IMR-90 (cell line): ENCODE measurements around the gene PSMA7. TPM values are rescaled to one million over a fixed set of nuclear protein-coding genes. Genes with fewer than 3 reads are reported as not detected.

Source experiments
- ATAC-seq: fragments of 200-7000 bp; cut with Tn5 transposase; 2 replicates; pipeline ENCODE4 v1.9.1; 2020; ENCODE audit warnings: low read depth, mild to moderate bottlenecking, moderate library complexity
- BruUV-seq: library from RNA; stranded (reverse); fragments of 400-500 nt; replicated peaks from 2 replicates; lab custom pipeline; 2021; lab: Mats Ljungman, UMichigan
- CTCF ChIA-PET: fragments of 300-600 bp; formaldehyde crosslinking; extraction: SDS; loops from one replicate; lab custom pipeline; 2021; ENCODE audit warnings: antibody characterized with exemption; lab: Yijun Ruan, JAX
- POLR2A ChIA-PET: fragments of 300-600 bp; sonication (Branson Sonifier 250); formaldehyde crosslinking; loops from one replicate; lab custom pipeline; 2022; ENCODE audit warnings: antibody characterized with exemption; ENCODE audit not compliant: unreplicated experiment; lab: Charles Lee
- DNase-seq: peaks from one replicate; pipeline ENCODE4 v3.0.0; 2013
- H2AFZ ChIP-seq: replicated peaks from 2 replicates; pipeline ENCODE3; 2013; ENCODE audit warnings: low read length, mild to moderate bottlenecking; ENCODE audit not compliant: poor library complexity
- H2AK5ac ChIP-seq: 2 replicates; pipeline ENCODE4 v1.6.1; 2013; ENCODE audit warnings: low read depth, low read length, inconsistent platforms
- H2AK9ac ChIP-seq: replicated peaks from 2 replicates; pipeline ENCODE3; 2013; ENCODE audit warnings: mild to moderate bottlenecking, low read depth, low read length, moderate library complexity; ENCODE audit not compliant: poor library complexity
- H2BK120ac ChIP-seq: 2 replicates; pipeline ENCODE4 v1.6.1; 2013; ENCODE audit warnings: low read depth, low read length, inconsistent platforms
- H2BK15ac ChIP-seq: 3 replicates; pipeline ENCODE4 v1.6.1; 2013; ENCODE audit warnings: low read depth, low read length, inconsistent platforms
- H2BK20ac ChIP-seq: 2 replicates; pipeline ENCODE4 v1.6.1; 2013; ENCODE audit warnings: low read depth, mild to moderate bottlenecking, inconsistent platforms, low read length, moderate library complexity
- H2BK5ac ChIP-seq: 2 replicates; pipeline ENCODE4 v1.6.1; 2013; ENCODE audit warnings: mild to moderate bottlenecking, low read depth, low read length, inconsistent platforms; ENCODE audit not compliant: poor library complexity, severe bottlenecking
- H3K14ac ChIP-seq: replicated peaks from 2 replicates; pipeline ENCODE4 v1.6.1; 2013; ENCODE audit warnings: low read depth, low read length, inconsistent platforms
- H3K18ac ChIP-seq: 2 replicates; pipeline ENCODE4 v1.6.1; 2013; ENCODE audit warnings: low read depth, low read length, control low read depth
- H3K23ac ChIP-seq: 2 replicates; pipeline ENCODE4 v1.6.1; 2013; ENCODE audit warnings: low read depth, low read length, inconsistent platforms
- H3K27ac ChIP-seq: 2 replicates; pipeline ENCODE4 v1.5.1; 2013; ENCODE audit warnings: mild to moderate bottlenecking, control low read depth, low read length; ENCODE audit not compliant: insufficient read depth
- H3K27me3 ChIP-seq: 2 replicates; pipeline ENCODE4 v1.6.1; 2013; ENCODE audit warnings: low read length; ENCODE audit not compliant: control insufficient read depth, insufficient read depth
- H3K36me3 ChIP-seq: 2 replicates; pipeline ENCODE4 v1.6.1; 2013; ENCODE audit warnings: low read length, mixed read lengths; ENCODE audit not compliant: control insufficient read depth, insufficient read depth
- H3K4ac ChIP-seq: 2 replicates; pipeline ENCODE4 v1.6.1; 2013; ENCODE audit warnings: low read depth, low read length, inconsistent platforms
- H3K4me1 ChIP-seq: 2 replicates; pipeline ENCODE4 v1.6.1; 2013; ENCODE audit warnings: low read length, mixed read lengths; ENCODE audit not compliant: control insufficient read depth, insufficient read depth
- H3K4me2 ChIP-seq: 2 replicates; pipeline ENCODE4 v1.6.1; 2013; ENCODE audit warnings: low read depth, mild to moderate bottlenecking, control low read depth, low read length, moderate library complexity
- H3K4me3 ChIP-seq: 2 replicates; pipeline ENCODE4 v1.5.1; 2013; ENCODE audit warnings: low read depth, mild to moderate bottlenecking, control low read depth, low read length, moderate library complexity; ENCODE audit not compliant: insufficient read depth
- H3K56ac ChIP-seq: 2 replicates; pipeline ENCODE4 v1.6.1; 2013; ENCODE audit warnings: low read length, inconsistent platforms; ENCODE audit not compliant: insufficient read depth; ENCODE audit errors: extremely low read depth
- H3K79me1 ChIP-seq, 2 experiments: 2 replicates each; pipeline ENCODE4 v1.6.1; 2013; ENCODE audit warnings: low read length in 2 of 2, inconsistent platforms in 1 of 2, low read depth in 1 of 2
- H3K9ac ChIP-seq: 2 replicates; pipeline ENCODE4 v1.6.1; 2013; ENCODE audit warnings: low read depth, low read length, control low read depth
- H3K9me1 ChIP-seq: 2 replicates; pipeline ENCODE4 v1.6.1; 2013; ENCODE audit warnings: low read length, inconsistent platforms; ENCODE audit not compliant: insufficient read depth
- H3K9me3 ChIP-seq: 2 replicates; pipeline ENCODE4 v1.6.1; 2013; ENCODE audit warnings: low read length; ENCODE audit not compliant: control insufficient read depth, insufficient read depth
- H4K20me1 ChIP-seq: 2 replicates; pipeline ENCODE4 v1.6.1; 2013; ENCODE audit warnings: low read length, inconsistent platforms; ENCODE audit not compliant: insufficient read depth
- H4K5ac ChIP-seq: 2 replicates; pipeline ENCODE4 v1.6.1; 2013; ENCODE audit warnings: mild to moderate bottlenecking, low read depth, low read length, control low read depth
- H4K8ac ChIP-seq, 2 experiments: 2 replicates each; pipeline ENCODE4 v1.6.1; 2013; ENCODE audit warnings: low read depth in 2 of 2, low read length in 2 of 2, control low read depth in 1 of 2, inconsistent platforms in 1 of 2
- H4K91ac ChIP-seq: 2 replicates; pipeline ENCODE4 v1.6.1; 2013; ENCODE audit warnings: low read depth, low read length, inconsistent platforms; ENCODE audit not compliant: insufficient read depth
- FOS ChIP-seq: fragments of 150-350 bp; IDR thresholded peaks from 2 replicates; pipeline ENCODE4 v1.6.1; 2016; ENCODE audit warnings: low read depth, low read length
- RAD21 ChIP-seq: IDR thresholded peaks from 2 replicates; pipeline ENCODE4 v1.6.1; 2012; ENCODE audit warnings: low read length, improper control_type of control experiment
- USF2 ChIP-seq: fragments of 150-350 bp; IDR thresholded peaks from 2 replicates; pipeline ENCODE4 v1.6.1; 2017; ENCODE audit warnings: mild to moderate bottlenecking, antibody characterized with exemption, low read length, low read depth
- WGBS, 2 experiments: methylation state at CpG; one replicate each; pipeline versions ENCODE4 v1.1.5 to v1.1.7; 2013; ENCODE audit warnings: missing lambda C conversion rate in 2 of 2; ENCODE audit not compliant: insufficient read length in 1 of 2; ENCODE audit errors: extremely low coverage in 2 of 2; 5-methylcytosine and 5-hydroxymethylcytosine counted together
- dilution Hi-C: fragments of 300-500 bp; cut with HindIII; formaldehyde crosslinking; loops from one replicate; pipeline ENCODE4 v1.14.3; 2018; ENCODE audit warnings: low sequenced_read_pairs; ENCODE audit not compliant: unreplicated experiment
- in situ Hi-C: fragments of 300-500 bp; cut with MboI; formaldehyde crosslinking; loops from 3 replicates; pipeline ENCODE4 v1.14.3; 2019; ENCODE audit warnings: low sequenced_read_pairs, inconsistent platforms, mixed read lengths
- intact Hi-C: fragments of 100-400 bp; cut with micrococcal nuclease; formaldehyde crosslinking; loops from 2 replicates; pipeline ENCODE4 v1.10.0; 2022
- polyA plus RNA-seq, 3 experiments: library from polyadenylated mRNA; depleted of rRNA; stranded (reverse); fragments of >200 nt; gene quantifications; 2 replicates each; pipeline ENCODE4 v1.2.3, GENCODE V29; 2012; ENCODE audit warnings: low replicate concordance in 1 of 3
- total RNA-seq: library from RNA; depleted of rRNA; stranded (reverse); fragments of >200 nt; gene quantifications from 2 replicates; pipeline ENCODE4 v1.2.3, GENCODE V29; 2012

The PSMA7 gene
- total and polyA plus RNA-seq, 2 of the 4 experiments (the other 2 are of a cell fraction) = 417 to 458 TPM

GRCh38 chr20:62147528-62147927, 4.3 kb upstream of the PSMA7 start:
- no peak for ATAC-seq
- H3K27me3 ChIP-seq = no peaks in the 10 kb centered on the region
- H3K4ac ChIP-seq = no peak overlapping the region
- no peak overlapping the region for H2BK20ac ChIP-seq
- H3K27ac ChIP-seq = no peak overlapping the region
- WGBS, 2 experiments = no CpG with 5 or more reads among the region's 9 CpGs
- H2AK9ac ChIP-seq = no peak overlapping the region
- H3K4me2 ChIP-seq = no peak overlapping the region
- intact Hi-C loops = no loop called here
- no peak overlapping the region for H2BK120ac ChIP-seq
- no peak for TF ChIP-seq RAD21
- TF ChIP-seq FOS = no peak
- no peak for TF ChIP-seq USF2
- H2AFZ ChIP-seq = no peak overlapping the region
- H3K56ac ChIP-seq = no peak overlapping the region
- no peak overlapping the region for H2AK5ac ChIP-seq
- H3K23ac ChIP-seq = no peak overlapping the region
- peaks cover 11% of the 10 kb centered on the region for H3K4me1 ChIP-seq
- in situ Hi-C loops = no loop called here
- H3K79me1 ChIP-seq = peaks cover 21 to 78% of the 10 kb centered on the region in 2 experiments
- DNase-seq = no peak
- H4K5ac ChIP-seq = no peak overlapping the region
- peaks cover 43% of the 10 kb centered on the region for H3K9me1 ChIP-seq
- H3K36me3 ChIP-seq = peaks cover 8% of the 10 kb centered on the region
- no peak overlapping the region for H3K4me3 ChIP-seq
- H4K8ac ChIP-seq = no peak overlapping the region
- no peak overlapping the region for H3K14ac ChIP-seq
- dilution Hi-C loops = no loop called here
- CTCF ChIA-PET = no interaction called here
- peaks cover 85% of the 10 kb centered on the region for H4K20me1 ChIP-seq
- POLR2A ChIA-PET = no interaction called here
- H2BK5ac ChIP-seq = no peak overlapping the region
- H2BK15ac ChIP-seq = no peak overlapping the region
- no peaks in the 10 kb centered on the region for H3K9me3 ChIP-seq
- BruUV-seq = no TSS peak
- H3K9ac ChIP-seq = no peak overlapping the region
- H3K18ac ChIP-seq = no peak overlapping the region
- no peak overlapping the region for H4K91ac ChIP-seq
